Cardiac septum (tissue), 1 donor: ENCODE results near the gene OVCA2. TPM values are rescaled to one million over a fixed set of nuclear protein-coding genes. Genes with fewer than 3 reads are reported as not detected.

ENCODE experiments used
- DNase-seq: peaks from one replicate; pipeline ENCODE4 v3.0.0-alpha.2; 2020; ENCODE audit warnings: low spot score
- intact Hi-C: fragments of 100-400 bp; cut with DNase I; formaldehyde crosslinking; loops from one replicate; pipeline ENCODE4 v1.14.0; 2022
- long read RNA-seq: library from polyadenylated mRNA; unstranded; transcript quantifications from one replicate; pipeline ENCODE4 v2.0.0, GENCODE V29; 2021
- total RNA-seq: library from RNA; stranded (reverse); fragmentation: NEBNext Ultra II Directional; extraction: Animal tissue kit (Norgen Biotek cat#: 25700); gene quantifications from one replicate; pipeline ENCODE4 v1.2.1, GENCODE V29; 2021
- donor health status: DM: no; HTN: no; CAD: no.

OVCA2 gene
- 19.8 TPM for total RNA-seq
- long read RNA-seq, transcript OVCA2-201 (2 exons, 1,122 nt): major isoform, 64 of 67 reads
- long read RNA-seq, partial matches to known transcripts: 0 of 67 reads
- long read RNA-seq, other reads (novel, unspliced or antisense): 3 of 67 reads

DNA sequence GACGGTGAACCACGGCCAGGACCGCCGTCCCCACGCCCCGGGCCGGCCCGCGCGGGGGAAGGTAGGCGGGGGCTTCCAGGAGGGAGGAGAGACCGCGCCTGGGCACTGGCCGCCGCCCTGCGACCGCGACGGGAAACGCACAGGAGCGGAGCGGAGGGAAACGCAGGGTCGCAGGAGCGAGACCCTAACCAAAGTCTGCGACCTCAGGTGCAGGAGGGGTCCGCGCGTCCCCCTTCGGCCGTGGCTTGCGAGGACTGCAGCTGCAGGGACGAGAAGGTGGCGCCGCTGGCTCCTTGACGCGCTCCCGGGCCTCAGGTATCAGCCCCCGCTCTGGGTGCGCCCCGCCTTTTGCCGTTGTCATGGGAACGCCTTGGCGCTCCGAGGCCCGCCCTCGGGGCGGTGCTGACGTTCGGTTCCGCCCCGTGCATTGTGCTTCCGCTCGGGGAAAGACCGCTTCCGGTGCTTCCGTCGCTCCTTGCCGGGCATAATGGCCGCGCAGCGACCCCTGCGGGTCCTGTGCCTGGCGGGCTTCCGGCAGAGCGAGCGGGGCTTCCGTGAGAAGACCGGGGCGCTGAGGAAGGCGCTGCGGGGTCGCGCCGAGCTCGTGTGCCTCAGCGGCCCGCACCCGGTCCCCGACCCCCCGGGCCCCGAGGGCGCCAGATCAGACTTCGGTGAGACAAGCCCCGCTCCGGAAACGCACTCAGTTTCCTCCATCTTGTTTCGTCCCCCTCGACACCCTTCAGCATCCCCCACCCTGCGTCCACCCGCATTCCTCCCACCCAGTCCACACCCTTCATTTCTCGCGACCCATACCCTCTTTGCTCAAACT lies at the start of gene OVCA2:
OVCA2 (plus strand) TSS at position 462 of the 829 bp plus-strand sequence; CDS start at position 488, 26 bp downstream.
- intact Hi-C loops: loop anchor here (5.0 kb wide), 1 partner anchor 319 kb away; the partner anchor contains the start of gene WDR81
- peak; percentile 97 for DNase-seq

DNA sequence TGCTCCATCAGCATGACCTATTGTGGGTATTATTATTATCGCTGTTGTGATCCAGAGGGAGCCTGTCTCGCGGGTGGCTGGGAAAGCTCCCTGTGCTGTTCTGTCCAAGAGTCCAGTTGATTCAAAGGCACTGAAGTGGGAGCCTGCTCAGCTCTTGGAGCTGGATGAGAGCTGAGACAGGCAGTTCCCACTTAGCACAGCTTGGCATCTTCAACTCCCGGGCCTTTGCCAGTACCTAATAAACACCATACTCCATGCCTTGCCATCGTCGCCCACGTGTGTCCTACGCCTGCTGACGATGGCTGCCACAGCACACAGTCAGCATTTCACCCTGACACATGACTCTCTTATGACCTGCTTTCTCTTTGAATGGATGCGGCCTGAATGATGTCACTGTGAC lies 49.3 kb upstream of the OVCA2 start:
- intact Hi-C loops: no loop called here
- DNase-seq: no peak

DNA sequence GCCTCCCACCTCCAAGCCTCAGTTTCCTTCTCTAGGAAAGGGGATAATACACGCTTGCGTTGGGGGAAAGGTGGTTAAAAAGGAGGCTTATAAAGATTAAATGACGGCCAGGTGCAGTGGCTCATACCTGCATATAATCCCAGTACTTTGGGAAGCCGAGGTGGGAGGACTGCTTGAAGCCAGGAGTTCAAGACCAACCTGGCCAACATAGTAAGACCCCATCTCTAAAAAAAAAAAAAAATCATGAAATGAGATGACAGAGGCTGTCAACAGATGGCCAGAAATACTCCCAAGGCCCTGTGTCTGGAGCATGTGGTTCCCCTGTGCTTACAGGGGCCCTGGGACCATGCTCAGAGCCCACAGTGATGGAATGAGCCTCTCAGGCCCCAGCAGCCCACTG lies 47.1 kb upstream of the OVCA2 start:
- intact Hi-C loops: no loop called here
- no peak for DNase-seq

DNA sequence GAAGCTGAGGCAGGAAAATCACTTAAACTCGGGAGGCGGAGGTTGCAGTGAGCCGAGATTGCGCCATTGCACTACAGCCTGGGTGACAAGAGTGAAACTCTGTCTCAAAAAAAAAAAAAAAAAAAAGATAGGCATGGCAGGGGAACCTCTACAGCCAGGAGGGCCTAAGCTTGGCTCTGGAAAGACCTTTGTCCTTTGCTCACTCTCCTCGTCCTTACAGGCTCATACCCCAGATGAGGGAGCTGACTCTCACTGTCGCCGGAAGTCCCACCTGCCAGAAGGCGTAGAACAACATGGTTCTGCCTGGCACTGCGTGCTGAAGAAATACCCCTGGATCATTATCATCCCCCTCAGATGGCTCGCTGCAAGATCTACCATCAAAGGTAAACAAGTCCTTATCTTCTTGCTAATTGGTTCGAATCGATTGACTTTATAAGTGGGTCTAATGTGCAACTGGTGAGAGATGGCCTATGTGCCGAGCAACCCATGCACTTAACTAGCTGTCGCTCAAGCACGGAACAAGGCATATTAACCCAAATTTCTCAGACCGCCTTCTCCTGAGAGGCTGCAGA lies 46.4 kb upstream of the OVCA2 start:
- DNase-seq: no peak
- intact Hi-C loops: no loop called here

DNA sequence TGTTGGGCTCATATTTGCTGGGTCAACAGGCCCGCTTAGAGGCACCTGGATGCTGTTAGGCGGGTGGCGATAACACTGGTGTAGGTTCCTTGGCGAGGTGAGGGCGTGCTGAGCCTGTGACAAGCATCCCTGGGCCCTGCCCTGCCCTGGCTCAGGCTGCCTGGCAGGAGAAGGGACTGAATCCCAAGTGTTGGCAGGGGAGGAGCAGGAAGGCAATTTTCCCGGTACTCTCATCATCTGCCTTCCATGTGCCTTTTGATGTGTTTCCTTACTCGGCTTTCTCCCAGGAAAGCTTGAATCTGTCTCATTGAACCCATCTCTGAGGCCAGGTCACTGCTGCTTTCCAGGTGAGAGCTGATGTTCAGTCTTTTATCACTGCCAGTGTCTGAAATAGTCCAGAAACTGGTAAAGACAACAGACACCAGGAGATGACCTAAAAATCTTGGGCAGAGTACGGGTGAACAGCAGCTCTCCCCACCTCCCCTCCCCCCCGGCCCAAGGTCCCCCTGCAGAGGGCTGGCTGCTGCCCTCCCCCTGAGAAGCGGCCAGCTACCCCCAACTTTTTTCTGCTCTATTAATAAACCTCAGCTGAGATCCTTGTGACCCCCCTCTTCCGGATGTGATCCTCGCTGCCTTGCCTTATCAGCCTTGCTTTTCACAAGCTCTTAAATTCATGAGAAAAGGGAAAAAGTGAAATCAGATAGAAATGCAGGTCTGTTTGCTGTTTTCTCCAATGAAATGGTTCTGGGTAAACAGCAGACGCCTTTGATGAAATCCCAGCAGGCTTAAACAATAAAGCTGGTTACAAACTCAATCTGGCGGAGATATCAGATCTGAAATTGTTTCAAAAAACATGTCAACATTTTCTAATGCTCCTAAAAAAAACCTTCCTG lies 45.7 kb upstream of the OVCA2 start:
- intact Hi-C loops: no loop called here
- DNase-seq: no peak

DNA sequence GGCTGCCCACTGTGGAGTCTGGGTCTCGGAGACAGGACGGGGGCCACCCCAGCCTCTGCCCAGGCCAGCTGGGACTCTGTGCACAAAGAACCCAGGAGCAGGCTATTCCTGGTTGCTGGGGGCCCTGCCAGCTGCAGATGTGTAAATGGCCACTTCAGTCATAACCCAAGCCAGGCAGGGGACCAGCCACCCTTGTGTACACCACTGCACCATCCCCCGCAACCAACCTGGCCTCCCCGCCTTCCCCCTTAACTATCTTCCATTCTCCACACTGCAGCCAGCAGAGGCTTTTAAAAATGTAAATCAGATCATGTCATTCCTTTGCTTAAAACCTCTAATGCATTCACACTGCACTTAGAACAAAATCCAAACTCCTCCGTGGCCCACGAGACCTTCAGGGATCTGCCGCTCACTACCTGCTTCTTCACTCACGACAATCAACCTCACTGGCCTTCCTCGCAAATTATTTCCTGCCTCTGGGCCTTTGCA lies 45.0 kb upstream of the OVCA2 start:
- intact Hi-C loops: no loop called here
- DNase-seq: no peak

DNA sequence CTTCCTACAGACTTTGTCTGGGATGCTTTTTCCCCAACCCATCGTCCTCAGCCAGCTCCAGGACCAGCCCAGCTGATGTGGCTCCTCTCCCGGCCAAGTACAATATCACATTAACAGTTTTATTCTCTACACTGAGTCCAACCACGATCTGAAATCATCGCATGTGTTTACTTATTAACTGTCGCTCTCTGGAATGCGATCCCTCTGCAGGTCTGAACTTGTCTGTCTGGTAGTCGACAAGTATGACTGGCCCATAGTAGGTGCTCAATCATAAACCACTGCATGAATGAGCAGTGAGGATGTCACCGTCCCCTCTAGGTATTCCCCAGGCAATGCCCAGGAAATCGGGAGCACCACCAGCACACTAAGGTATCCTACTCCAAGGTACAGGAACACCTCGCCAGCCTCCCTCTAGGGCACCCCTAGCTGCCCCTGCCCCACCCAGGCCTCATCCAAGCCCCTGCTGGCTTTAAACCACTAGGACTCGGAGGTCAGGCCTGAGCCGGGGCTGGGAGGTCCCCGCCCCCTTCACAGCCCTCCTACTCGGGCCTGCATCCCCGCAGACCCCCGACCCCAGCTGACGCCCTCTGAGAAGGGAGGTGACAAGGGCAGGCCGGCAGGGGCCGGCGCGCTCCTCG lies 44.4 kb upstream of the OVCA2 start:
- DNase-seq: no peak
- intact Hi-C loops: no loop called here

DNA sequence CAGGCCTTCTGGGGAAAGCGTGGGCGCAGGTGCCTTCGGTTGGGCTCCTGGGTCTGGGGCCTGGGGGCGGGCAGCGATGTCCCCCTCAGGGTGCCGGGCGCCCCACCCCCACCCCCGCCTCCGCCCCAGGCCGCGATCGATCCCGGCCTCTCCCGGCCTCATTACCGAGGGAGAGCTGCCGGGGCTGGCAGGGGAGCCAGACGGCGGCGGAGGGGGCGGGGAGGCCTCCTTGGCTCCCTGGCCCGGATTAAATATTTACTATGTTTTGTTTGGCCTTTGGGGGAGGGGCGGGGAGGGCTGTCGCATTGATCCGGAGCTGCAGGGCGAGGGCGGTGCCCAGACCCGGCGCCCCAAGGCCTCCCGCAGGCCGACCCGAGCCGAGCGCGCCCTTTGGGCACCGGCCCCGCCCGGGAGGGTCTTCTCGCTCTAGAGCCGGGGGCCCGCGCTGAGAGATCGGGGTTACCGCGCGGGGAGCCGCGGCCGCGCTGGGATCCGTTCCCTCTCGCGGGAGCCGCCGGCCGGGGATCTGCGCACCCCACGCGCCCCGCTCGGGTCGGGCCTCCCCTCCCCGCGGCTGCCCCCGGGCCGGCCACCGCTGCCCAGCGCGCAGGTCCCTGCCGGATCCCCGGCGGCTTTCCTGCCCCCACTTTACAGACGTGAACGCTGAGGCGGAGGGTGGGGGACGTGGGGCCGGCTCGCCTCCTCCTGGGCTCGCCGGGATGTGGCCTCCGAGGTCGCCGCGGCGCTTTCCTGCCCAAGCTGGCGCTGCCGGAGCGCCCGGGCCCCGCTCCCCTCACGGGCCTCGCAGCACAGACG lies 43.7 kb upstream of the OVCA2 start:
- intact Hi-C loops: no loop called here
- no peak for DNase-seq

DNA sequence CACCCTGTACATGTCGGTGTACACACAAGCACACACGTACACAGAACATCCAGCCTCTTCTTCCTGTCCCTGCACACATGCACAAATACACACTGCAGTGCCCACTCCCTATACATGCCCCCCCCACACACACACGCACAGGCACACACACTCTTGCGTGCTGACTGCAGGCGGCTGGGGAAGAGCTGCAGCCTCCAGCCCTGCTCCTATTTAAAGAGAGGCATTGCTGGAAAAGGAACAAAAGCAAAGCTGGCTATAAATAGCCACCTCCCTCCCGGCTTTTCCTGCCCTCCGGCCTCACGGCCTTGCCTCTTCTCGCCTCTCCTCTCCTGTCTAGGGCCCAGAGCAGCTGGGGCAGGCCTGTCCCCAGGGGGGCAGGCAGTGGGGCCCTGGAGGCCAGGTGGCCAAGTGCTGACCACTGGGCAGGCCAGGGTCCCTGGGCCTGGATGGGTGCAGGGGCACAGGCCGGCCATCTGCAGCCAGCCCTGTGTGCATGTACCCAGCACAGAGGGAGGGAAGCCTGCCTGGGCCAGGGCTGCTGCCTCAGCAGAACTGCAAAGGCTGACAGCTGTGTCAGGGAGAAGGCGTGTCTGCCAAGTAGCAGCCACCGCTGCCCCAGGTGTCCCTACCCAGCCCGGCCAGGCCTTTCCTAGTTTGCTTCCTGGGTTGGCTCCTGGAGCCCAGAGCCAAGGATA lies 42.1 kb upstream of the OVCA2 start:
- DNase-seq: peak; percentile 83
- intact Hi-C loops: no loop called here

DNA sequence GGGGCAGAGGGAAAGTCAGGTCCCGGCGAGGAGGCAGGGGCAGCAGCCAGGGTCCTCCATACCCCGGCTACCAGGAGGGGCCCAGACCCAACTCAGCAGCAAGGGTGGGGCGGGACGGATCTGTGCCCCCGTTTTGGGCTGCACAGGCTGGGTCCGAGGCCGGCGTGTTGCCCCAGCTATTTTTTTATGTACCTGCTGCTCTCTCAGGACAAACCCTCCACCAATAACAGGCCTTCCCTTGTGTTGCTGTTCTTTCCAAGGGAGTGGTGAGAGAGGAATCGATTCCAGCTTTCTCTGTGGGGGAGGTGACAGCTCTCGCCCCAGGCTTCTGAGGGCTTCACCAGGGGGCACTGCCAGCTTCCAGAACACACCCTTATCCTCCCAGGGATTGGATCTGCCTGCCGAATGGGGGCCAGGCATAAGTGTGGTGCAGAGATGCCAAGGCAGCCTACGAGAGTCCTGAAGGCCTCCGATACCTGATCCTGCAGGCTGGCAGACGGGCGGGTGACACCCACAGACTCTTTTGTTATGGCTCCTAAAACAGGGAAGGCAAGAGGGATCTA lies 39.0 kb upstream of the OVCA2 start:
- intact Hi-C loops: no loop called here

DNA sequence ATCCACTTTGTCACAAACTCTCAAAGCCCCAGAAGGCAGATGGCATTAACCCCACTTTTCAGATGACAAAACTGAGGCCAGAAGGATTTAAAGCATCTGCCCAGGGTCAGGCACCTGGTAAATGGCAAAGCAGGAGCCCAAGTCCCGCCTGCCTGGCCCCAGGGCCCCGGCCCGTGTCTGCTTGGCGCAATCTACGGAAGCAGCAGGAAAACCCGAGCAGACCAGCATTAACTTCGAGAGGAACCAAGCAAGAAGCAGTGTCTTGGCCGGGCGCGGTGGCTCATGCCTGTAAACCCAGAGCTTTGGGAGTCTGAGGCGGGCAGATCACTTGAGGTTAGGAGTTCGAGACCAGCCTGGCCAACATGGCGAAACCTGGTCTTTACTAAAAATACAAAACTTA lies 38.3 kb upstream of the OVCA2 start:
- DNase-seq: no peak
- intact Hi-C loops: no loop called here

More for the DNA sequence above, 39.0 kb upstream of the OVCA2 start:
- DNase-seq: no peak

DNA sequence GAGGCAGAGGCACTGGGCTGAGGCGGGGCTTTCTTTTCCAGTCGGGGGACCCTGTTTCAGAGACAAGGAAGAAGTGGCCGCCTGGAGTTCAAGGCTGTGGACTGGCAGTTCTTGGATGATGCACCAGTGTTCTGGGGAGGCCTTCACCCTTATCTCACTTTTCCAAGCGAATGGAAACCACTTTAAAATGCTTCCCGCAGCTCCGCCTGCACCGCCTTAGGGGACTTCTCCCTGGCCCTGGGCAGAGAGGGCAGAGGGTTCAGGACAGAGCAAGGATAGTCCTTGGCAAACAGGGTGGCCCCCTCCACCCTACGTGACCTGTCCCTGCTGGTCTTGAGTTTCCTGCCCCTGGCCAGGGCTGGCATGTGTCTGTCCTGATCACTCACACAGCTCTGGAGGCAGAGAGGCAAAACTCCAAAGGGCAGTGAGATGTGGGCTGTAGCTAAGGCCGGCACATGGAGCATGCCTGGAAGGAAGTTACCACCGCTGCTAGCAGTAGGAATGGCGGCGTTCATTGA lies 37.3 kb upstream of the OVCA2 start:
- no peak for DNase-seq
- intact Hi-C loops: no loop called here

DNA sequence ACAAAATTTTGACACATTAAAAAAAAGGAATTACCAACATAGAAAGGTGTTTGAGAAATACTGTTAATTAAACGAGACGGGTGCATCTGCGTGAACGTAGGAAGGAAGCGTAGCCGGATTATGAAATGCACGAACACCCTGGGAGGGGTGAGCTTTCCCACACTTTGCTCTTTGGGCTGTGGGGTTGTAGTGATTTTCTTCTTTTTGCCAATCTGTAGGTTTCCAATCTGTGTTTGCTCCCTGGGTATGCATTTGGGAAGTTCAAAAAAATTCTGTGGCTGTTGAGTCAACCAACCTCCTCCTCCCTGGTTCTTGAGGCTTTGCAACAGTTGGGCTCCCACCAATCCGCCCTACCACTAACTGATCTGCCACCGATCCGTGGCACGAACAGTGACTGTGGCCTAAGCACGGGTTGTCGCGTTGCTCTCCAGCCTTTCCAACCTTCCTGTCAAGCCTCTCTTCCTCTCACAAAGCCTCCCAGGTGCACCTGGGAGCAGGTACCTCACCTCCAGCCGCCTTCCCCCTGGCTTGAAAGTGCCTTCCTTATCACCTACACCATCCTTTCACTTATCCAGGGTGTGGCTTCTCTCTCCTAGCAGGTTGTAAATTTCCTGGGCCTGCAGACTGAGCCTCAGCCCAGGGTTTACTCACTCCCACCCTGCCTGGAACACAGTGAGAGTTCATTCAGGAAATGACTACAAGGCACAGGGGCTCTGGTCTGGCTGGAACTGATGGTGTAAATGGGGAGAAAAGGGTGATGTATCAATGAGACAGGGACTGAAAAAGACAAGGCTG lies 33.3 kb upstream of the OVCA2 start:
- intact Hi-C loops: no loop called here
- DNase-seq: no peak

DNA sequence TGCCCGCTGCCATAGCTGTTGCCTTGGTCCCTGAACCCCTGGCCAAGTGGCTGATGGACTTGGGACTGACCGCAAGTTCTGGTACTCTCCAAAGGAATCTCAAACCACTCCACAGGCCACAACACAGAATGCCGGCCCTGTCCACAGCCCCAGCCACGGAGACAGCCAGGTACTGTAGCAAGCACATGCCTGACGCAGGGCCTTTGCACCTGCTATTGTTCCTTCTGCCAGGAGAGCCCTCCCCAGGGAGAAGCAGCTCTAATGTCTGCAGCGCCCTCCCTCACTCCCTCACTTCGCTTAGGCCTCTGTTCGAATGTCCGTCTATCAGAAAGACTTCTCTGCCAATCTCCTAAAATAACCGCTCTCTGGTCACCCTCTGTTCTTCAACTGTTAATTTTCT lies 32.1 kb upstream of the OVCA2 start:
- no peak for DNase-seq
- intact Hi-C loops: no loop called here

DNA sequence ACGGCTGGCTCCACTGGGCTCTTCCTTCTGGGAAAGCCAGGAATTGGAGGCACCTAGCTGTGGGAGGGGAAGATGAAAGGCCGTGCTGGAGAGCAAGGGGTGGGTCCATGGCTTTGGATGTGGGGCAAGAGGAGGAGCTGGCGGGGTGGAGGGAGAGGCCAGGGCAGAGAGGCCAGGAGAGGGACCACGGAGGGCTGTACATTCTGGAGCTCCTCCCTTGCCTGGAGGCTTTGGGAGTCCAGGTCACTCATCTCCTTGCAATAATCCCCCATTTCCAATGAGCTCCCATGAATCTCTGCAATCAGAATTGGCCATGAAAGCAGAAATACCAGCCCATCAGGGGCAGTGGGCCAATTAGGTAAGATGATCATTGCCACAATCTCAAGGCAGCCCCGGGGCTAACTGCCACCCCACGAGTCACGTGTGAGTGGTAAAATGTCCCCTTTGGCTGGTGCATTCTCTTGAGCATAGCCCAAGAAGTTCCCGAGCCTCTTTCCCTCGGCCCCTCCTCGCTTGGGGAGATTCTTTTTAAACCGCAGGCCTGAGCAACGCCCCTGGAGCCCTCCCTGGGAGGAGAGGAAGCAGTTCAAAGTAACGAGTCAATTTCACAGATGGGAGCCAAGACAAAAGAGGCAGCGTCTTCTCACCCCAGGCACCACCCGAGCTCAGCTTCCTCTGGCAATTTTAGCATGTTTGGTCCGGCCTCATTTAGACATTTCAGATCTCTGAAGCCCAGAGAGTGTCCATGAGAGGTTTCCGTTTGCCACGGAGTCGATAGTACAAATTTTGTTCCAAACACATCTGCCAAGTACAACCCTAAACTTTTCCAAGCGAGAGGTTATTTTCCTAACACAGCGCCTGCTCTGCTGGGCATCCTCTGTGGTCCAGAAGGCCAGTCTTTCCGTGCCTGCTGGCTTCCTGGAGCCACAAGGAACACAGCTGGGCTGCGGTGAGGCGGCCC lies 30.1 kb upstream of the OVCA2 start:
- intact Hi-C loops: no loop called here
- no peak for DNase-seq

DNA sequence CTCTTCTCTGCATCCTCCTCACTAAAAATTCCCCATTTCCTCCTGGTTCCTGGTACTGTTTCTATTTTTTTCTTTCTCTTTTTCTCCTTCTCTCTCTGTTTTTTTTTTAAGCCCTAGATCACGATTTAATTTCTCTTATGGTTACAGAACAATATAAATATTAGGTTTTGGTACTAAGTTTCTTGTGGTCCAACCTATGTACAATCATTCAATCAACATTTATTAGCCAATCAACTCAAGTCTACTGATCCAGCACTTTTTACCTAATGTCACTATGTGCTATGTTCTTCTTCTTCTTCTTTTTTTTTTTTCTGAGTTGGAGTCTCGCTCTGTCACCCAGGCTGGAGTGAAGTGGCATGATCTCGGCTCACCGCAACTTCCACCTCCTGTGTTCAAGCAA lies 29.3 kb upstream of the OVCA2 start:
- no peak for DNase-seq
- intact Hi-C loops: no loop called here
